Gastroesophageal sphincter (tissue), 3 donors: Measurements from ENCODE around the gene FLRT2.

Experiments used
- POLR2A ChIP-seq, 2 donors: fragments of 450-650 bp; IDR thresholded peaks; one replicate each; pipeline ENCODE4 v1.6.1; 2017; ENCODE audit warnings: antibody characterized with exemption in 2 of 2, mild to moderate bottlenecking in 2 of 2, moderate library complexity in 1 of 2
- TF ChIP-seq, protein P1 (sequence below), 4 experiments: fragments of 200-600 bp in 2 of 4; fragments of 450-650 bp in 2 of 4; sonication (generic) in 1 of 4; IDR thresholded peaks; one replicate each; pipeline ENCODE4 v1.5.1; 2017 to 2019; ENCODE audit warnings: antibody characterized with exemption in 4 of 4, mild to moderate bottlenecking in 2 of 4, moderate library complexity in 2 of 4

DNA sequence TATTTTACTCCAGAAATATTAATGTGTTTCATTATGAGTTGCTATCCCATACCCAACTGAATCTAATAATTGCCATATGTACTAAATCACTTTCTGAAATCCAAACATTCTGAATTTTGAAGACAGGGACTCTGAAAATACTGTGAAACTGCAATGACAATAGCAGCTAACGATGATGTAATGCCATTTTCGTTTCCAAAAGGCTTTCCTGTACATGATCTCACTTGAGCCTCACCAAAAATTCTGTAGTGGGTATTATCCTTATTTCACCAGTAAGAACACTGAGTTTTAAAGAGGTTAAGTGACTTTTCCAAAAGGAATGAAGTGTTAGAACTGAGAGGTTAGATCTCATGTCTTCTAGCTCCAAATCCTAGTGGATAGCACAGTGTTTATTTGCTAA, 133.3 kb downstream of the FLRT2 start:
- TF ChIP-seq, protein P1, sequence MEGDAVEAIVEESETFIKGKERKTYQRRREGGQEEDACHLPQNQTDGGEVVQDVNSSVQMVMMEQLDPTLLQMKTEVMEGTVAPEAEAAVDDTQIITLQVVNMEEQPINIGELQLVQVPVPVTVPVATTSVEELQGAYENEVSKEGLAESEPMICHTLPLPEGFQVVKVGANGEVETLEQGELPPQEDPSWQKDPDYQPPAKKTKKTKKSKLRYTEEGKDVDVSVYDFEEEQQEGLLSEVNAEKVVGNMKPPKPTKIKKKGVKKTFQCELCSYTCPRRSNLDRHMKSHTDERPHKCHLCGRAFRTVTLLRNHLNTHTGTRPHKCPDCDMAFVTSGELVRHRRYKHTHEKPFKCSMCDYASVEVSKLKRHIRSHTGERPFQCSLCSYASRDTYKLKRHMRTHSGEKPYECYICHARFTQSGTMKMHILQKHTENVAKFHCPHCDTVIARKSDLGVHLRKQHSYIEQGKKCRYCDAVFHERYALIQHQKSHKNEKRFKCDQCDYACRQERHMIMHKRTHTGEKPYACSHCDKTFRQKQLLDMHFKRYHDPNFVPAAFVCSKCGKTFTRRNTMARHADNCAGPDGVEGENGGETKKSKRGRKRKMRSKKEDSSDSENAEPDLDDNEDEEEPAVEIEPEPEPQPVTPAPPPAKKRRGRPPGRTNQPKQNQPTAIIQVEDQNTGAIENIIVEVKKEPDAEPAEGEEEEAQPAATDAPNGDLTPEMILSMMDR (IDR thresholded peaks at IDR 0.05): no peak
- TF ChIP-seq POLR2A (IDR thresholded peaks at IDR 0.05): no peak
